ENCODE measurements around the gene B3GNT9. TPM values are rescaled to one million over a fixed set of nuclear protein-coding genes. Genes with fewer than 3 reads are reported as not detected.
A peak's percentile ranks its signal among the peaks of the same experiment; 100 is the strongest.

The B3GNT9 gene
- total and polyA plus RNA-seq, 2 of the 8 experiments (the other 6 are each of a cell fraction or from before 2014, with no cell fraction given), result 3.5 to 9.0 TPM

- no peak for TF ChIP-seq BRCA1 (IDR thresholded peaks at IDR 0.05; ENCODE audit: low read depth, low read length)
- TF ChIP-seq FOSL1 (IDR thresholded peaks at IDR 0.05; ENCODE audit: insufficient read depth, low read depth, low read length), result no peak
- no peak for TF ChIP-seq GTF2F1 (IDR thresholded peaks at IDR 0.05; ENCODE audit: borderline replicate concordance, low read depth, low read length)
- TF ChIP-seq SIN3A (conservative IDR thresholded peaks at IDR 0.05 in 1 of 2, IDR thresholded peaks at IDR 0.05 in 1 of 2; ENCODE audit: low read depth in 1 of 2, low read length in 2 of 2), result peak in 1 of 2 experiments; percentile 87; a peak in 2 of 4 replicates
- no peak for TF ChIP-seq RFX5 (IDR thresholded peaks at IDR 0.05; ENCODE audit: borderline replicate concordance, low read depth, low read length)
- TF ChIP-seq ZNF274 (IDR thresholded peaks at IDR 0.05; ENCODE audit: borderline replicate concordance, extremely low read depth, low read length), result no peak
- TF ChIP-seq KDM5A (IDR thresholded peaks at IDR 0.05; ENCODE audit: low read length), result no peak
- no peak for TF ChIP-seq CEBPB (IDR thresholded peaks at IDR 0.05; ENCODE audit: low read depth, low read length)
- no peak for TF ChIP-seq PHF8 (conservative IDR thresholded peaks at IDR 0.05; ENCODE audit: low read depth, low read length)
- no peak for TF ChIP-seq CHD2 (IDR thresholded peaks at IDR 0.05; ENCODE audit: low read length)
- no peak for TF ChIP-seq POU5F1 (IDR thresholded peaks at IDR 0.05; ENCODE audit: low read depth, low read length)
- no peak for TF ChIP-seq YY1 (IDR thresholded peaks at IDR 0.05; ENCODE audit: low read depth, low read length)
These were observed 27.2 kb upstream of the B3GNT9 start (continued) for GRCh38 chr16:67177743-67178699.
